A549 (cell line): Measurements from ENCODE around the gene XIAP. TPM values are rescaled to one million over a fixed set of nuclear protein-coding genes. Genes with fewer than 3 reads are reported as not detected.

Experiments used
- ATAC-seq, 2 experiments: fragments of 200-7000 bp in 1 of 2; fragments of >200 bp in 1 of 2; cut with Nextera tagmentation in 1 of 2; cut with Tn5 transposase in 1 of 2; 3 replicates each; pipeline versions ENCODE4 v1.8.0 to v1.9.1; 2018 to 2020; ENCODE audit warnings: mild to moderate bottlenecking in 1 of 2, moderate library complexity in 1 of 2
- CTCF ChIA-PET: fragments of 300-600 bp; sonication (Branson Sonifier 250); formaldehyde crosslinking; extraction: SDS; loops from one replicate; lab custom pipeline; 2021; ENCODE audit warnings: antibody characterized with exemption, inconsistent platforms; lab: Yijun Ruan, JAX
- POLR2A ChIA-PET: fragments of 350-600 bp; formaldehyde crosslinking; extraction: SDS; loops from one replicate; lab custom pipeline; 2021; ENCODE audit warnings: antibody characterized with exemption, inconsistent platforms; lab: Yijun Ruan, JAX
- DNase-seq, 2 experiments: peaks; one replicate each; pipeline versions ENCODE4 v3.0.0 to v3.0.0-alpha.2; 2011 to 2016; ENCODE audit warnings: low read depth in 1 of 2, low spot score in 1 of 2
- FAIRE-seq: peaks from 2 replicates; lab custom pipeline; 2011; peaks lifted over from hg19 to GRCh38; lab: Jason Lieb, UNC
- H3K27ac ChIP-seq, 2 experiments: fragments of >200 bp; sonication (Bioruptor Twin); formaldehyde crosslinking; 3 replicates each; pipeline ENCODE4 v1.5.1; 2016 to 2017
- H3K4me1 ChIP-seq: fragments of >200 bp; sonication (Bioruptor Twin); formaldehyde crosslinking; 3 replicates; pipeline ENCODE4 v1.6.1; 2016
- H3K4me2 ChIP-seq: fragments of >200 bp; sonication (Bioruptor Twin); formaldehyde crosslinking; 3 replicates; pipeline ENCODE4 v1.6.1; 2016
- H3K4me3 ChIP-seq: fragments of >200 bp; sonication (Bioruptor Twin); formaldehyde crosslinking; 3 replicates; pipeline ENCODE4 v1.5.1; 2016
- H3K9me3 ChIP-seq: fragments of >200 bp; sonication (Bioruptor Twin); formaldehyde crosslinking; 3 replicates; pipeline ENCODE4 v1.6.1; 2016
- CBX2 ChIP-seq: fragments of 200-600 bp; sonication (generic); IDR thresholded peaks from 2 replicates; pipeline ENCODE4 v1.6.1; 2016; ENCODE audit warnings: low read depth, mild to moderate bottlenecking, borderline replicate concordance
- CBX8 ChIP-seq: fragments of 200-600 bp; sonication (generic); IDR thresholded peaks from 2 replicates; pipeline ENCODE4 v1.6.1; 2016
- CHD4 ChIP-seq: fragments of 200-600 bp; sonication (generic); IDR thresholded peaks from 2 replicates; pipeline ENCODE4 v1.6.1; 2016; ENCODE audit warnings: antibody characterized with exemption, mild to moderate bottlenecking, borderline replicate concordance
- FOSB ChIP-seq: fragments of 250-450 bp; sonication (Bioruptor Pico); IDR thresholded peaks from 2 replicates; pipeline ENCODE4 v1.5.0; 2020; ENCODE audit warnings: mild to moderate bottlenecking, moderate library complexity
- FOXS1 ChIP-seq: fragments of 250-450 bp; sonication (Bioruptor Pico); IDR thresholded peaks from 2 replicates; pipeline ENCODE4 v1.5.0; 2020; ENCODE audit warnings: mild to moderate bottlenecking, moderate library complexity
- GATA3 ChIP-seq: IDR thresholded peaks from 2 replicates; pipeline ENCODE4 v1.6.1; 2012; ENCODE audit warnings: borderline replicate concordance
- HDAC2 ChIP-seq: fragments of 200-600 bp; sonication (generic); IDR thresholded peaks from 2 replicates; pipeline ENCODE4 v1.6.1; 2016
- HOXA7 ChIP-seq: fragments of 250-450 bp; sonication (Bioruptor Pico); IDR thresholded peaks from 2 replicates; pipeline ENCODE4 v1.5.0; 2020; ENCODE audit warnings: mild to moderate bottlenecking, moderate library complexity
- HOXB5 ChIP-seq: fragments of 250-450 bp; sonication (Bioruptor Pico); IDR thresholded peaks from 2 replicates; pipeline ENCODE4 v1.5.0; 2020; ENCODE audit warnings: mild to moderate bottlenecking, moderate library complexity
- JUNB ChIP-seq: fragments of >200 bp; sonication (Bioruptor Twin); formaldehyde crosslinking; IDR thresholded peaks from 2 replicates; pipeline ENCODE4 v1.6.1; 2016
- MAZ ChIP-seq: fragments of 150-350 bp; IDR thresholded peaks from 2 replicates; pipeline ENCODE4 v1.6.1; 2014; ENCODE audit warnings: antibody characterized with exemption, low read depth, low read length, borderline replicate concordance
- NPAS2 ChIP-seq: fragments of 250-450 bp; sonication (Bioruptor Pico); IDR thresholded peaks from 2 replicates; pipeline ENCODE4 v1.8.0; 2022; ENCODE audit warnings: mild to moderate bottlenecking, moderate library complexity, borderline replicate concordance
- NR3C1 ChIP-seq: fragments of >200 bp; sonication (Bioruptor Twin); formaldehyde crosslinking; IDR thresholded peaks from 3 replicates; pipeline ENCODE4 v1.6.1; 2017
- RAD21 ChIP-seq, 2 experiments: fragments of >200 bp in 1 of 2; sonication (Bioruptor Twin) in 1 of 2; formaldehyde crosslinking in 1 of 2; IDR thresholded peaks in 1 of 2; conservative IDR thresholded peaks in 1 of 2; 2 replicates in 1 of 2; 3 replicates in 1 of 2; pipeline ENCODE4 v1.6.1; 2012 to 2018; ENCODE audit warnings: inconsistent platforms in 1 of 2
- RFX5 ChIP-seq: fragments of 450-650 bp; IDR thresholded peaks from 2 replicates; pipeline ENCODE4 v1.7.1; 2014; ENCODE audit warnings: antibody characterized with exemption, mild to moderate bottlenecking, moderate library complexity
- TFCP2L1 ChIP-seq: fragments of 250-450 bp; sonication (Bioruptor Pico); IDR thresholded peaks from 2 replicates; pipeline ENCODE4 v1.5.0; 2021; ENCODE audit warnings: mild to moderate bottlenecking
- ZFP36 ChIP-seq: fragments of 450-650 bp; IDR thresholded peaks from 2 replicates; pipeline ENCODE4 v1.6.1; 2014; ENCODE audit warnings: borderline replicate concordance; ENCODE audit not compliant: partially characterized antibody
- WGBS: methylation state at CpG from one replicate; pipeline ENCODE4 v1.1.6; 2017; ENCODE audit errors: missing lambda C conversion rate; 5-methylcytosine and 5-hydroxymethylcytosine counted together
- polyA plus RNA-seq, 4 experiments: library from polyadenylated mRNA; depleted of rRNA in 3 of 4; stranded (reverse); fragments of >200 nt; fragmentation: RNase III in 1 of 4; extraction: RNeasy Plus Mini Kit Qiagen cat#74134 plus additional on column Dnase treatment in 1 of 4; gene quantifications; 2 replicates in 3 of 4; 3 replicates in 1 of 4; pipeline ENCODE4 v1.2.3, GENCODE V29; 2011 to 2017
- TF ChIP-seq, protein P1 (sequence below): fragments of 200-600 bp; sonication (generic); IDR thresholded peaks from 2 replicates; pipeline ENCODE4 v1.6.1; 2016; ENCODE audit warnings: antibody characterized with exemption, mild to moderate bottlenecking, moderate library complexity
- TF ChIP-seq, protein P2 (sequence below): IDR thresholded peaks from 2 replicates; pipeline ENCODE4 v1.6.1; 2012
- TF ChIP-seq, protein P3 (sequence below): fragments of >200 bp; sonication (Bioruptor Twin); formaldehyde crosslinking; IDR thresholded peaks from 3 replicates; pipeline ENCODE4 v1.5.1; 2016
- TF ChIP-seq, protein P4 (sequence below): fragments of 250-450 bp; sonication (Bioruptor Pico); IDR thresholded peaks from 2 replicates; pipeline ENCODE4 v1.5.0; 2021; ENCODE audit warnings: mild to moderate bottlenecking, moderate library complexity, borderline replicate concordance

Gene XIAP
- polyA plus RNA-seq, 2 of the 4 experiments (the other 2 are of a cell fraction) = 42.9 to 44.1 TPM

DNA sequence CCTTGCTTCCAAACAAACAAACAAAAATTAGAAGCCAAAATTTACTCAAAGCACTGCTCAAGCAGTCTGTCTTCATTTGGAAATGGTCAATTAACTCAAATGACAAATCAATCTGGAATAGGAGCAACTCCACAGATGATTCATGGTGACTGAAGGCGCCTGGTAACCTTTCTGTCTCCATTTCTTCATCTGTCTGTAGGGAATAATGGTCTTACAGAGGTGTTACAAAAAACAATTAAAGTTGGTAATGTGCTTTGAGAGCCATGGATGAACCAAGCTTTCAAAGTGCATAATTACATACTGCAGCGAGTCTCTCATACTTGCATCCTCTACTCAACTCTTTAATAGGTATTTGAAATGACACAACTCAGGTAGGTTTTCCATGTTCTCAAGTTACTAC, 63.4 kb downstream of the XIAP start (continued):
- TF ChIP-seq, protein P1, sequence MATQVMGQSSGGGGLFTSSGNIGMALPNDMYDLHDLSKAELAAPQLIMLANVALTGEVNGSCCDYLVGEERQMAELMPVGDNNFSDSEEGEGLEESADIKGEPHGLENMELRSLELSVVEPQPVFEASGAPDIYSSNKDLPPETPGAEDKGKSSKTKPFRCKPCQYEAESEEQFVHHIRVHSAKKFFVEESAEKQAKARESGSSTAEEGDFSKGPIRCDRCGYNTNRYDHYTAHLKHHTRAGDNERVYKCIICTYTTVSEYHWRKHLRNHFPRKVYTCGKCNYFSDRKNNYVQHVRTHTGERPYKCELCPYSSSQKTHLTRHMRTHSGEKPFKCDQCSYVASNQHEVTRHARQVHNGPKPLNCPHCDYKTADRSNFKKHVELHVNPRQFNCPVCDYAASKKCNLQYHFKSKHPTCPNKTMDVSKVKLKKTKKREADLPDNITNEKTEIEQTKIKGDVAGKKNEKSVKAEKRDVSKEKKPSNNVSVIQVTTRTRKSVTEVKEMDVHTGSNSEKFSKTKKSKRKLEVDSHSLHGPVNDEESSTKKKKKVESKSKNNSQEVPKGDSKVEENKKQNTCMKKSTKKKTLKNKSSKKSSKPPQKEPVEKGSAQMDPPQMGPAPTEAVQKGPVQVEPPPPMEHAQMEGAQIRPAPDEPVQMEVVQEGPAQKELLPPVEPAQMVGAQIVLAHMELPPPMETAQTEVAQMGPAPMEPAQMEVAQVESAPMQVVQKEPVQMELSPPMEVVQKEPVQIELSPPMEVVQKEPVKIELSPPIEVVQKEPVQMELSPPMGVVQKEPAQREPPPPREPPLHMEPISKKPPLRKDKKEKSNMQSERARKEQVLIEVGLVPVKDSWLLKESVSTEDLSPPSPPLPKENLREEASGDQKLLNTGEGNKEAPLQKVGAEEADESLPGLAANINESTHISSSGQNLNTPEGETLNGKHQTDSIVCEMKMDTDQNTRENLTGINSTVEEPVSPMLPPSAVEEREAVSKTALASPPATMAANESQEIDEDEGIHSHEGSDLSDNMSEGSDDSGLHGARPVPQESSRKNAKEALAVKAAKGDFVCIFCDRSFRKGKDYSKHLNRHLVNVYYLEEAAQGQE = no peak
- TF ChIP-seq HOXB5 (CRISPR knock-in tag) = no peak
- no peak for TF ChIP-seq TFCP2L1 (CRISPR knock-in tag)

DNA sequence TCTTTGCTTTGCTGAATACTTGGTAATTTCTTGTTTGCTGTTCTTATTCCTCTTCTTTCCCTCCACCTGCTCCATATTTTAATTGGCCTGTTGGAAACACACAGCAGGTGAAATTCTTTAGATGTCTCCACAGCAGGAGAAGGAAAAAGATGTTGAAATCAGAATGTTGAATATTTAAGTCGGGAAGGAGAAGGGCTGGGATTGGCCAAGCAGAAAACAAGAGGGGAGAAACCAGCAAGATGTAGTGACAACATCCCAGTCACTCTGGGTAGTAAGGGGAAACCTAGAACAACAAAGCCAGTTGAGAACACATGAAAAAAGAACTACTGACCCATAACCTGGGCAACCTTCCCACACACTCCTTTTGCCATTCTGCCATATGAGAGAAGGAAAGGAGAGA, 64.3 kb downstream of the XIAP start:
- FAIRE-seq = no peak
- ChIA-PET POLR2A (no interaction called here), CTCF (no interaction called here)
- 37% methylated on average over 1 of the region's 1 CpG for WGBS
- DNase-seq = no peak
- Histone ChIP-seq H3K9me3 (no peaks in the 10 kb centered on the region), H3K27ac (no peak overlapping the region), H3K4me2 (no peak overlapping the region), H3K4me1 (peaks cover 11% of the 10 kb centered on the region; the same call in 2 of the 3 replicates), H3K4me3 (no peak overlapping the region)
- ATAC-seq = no peak
- no peak for TF ChIP-seq CHD4
- TF ChIP-seq, protein P2, sequence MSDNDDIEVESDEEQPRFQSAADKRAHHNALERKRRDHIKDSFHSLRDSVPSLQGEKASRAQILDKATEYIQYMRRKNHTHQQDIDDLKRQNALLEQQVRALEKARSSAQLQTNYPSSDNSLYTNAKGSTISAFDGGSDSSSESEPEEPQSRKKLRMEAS = no peak
- TF ChIP-seq CBX8 = no peak
- no peak for TF ChIP-seq NPAS2 (CRISPR knock-in tag)
- TF ChIP-seq ZFP36 = no peak
- no peak for TF ChIP-seq JUNB
- no peak for TF ChIP-seq HOXA7 (CRISPR knock-in tag)
- TF ChIP-seq RFX5 = no peak
- no peak for TF ChIP-seq FOXS1 (CRISPR knock-in tag)
- TF ChIP-seq NR3C1 = no peak
- TF ChIP-seq, protein P3, sequence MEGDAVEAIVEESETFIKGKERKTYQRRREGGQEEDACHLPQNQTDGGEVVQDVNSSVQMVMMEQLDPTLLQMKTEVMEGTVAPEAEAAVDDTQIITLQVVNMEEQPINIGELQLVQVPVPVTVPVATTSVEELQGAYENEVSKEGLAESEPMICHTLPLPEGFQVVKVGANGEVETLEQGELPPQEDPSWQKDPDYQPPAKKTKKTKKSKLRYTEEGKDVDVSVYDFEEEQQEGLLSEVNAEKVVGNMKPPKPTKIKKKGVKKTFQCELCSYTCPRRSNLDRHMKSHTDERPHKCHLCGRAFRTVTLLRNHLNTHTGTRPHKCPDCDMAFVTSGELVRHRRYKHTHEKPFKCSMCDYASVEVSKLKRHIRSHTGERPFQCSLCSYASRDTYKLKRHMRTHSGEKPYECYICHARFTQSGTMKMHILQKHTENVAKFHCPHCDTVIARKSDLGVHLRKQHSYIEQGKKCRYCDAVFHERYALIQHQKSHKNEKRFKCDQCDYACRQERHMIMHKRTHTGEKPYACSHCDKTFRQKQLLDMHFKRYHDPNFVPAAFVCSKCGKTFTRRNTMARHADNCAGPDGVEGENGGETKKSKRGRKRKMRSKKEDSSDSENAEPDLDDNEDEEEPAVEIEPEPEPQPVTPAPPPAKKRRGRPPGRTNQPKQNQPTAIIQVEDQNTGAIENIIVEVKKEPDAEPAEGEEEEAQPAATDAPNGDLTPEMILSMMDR = no peak
- TF ChIP-seq HDAC2 = no peak
- TF ChIP-seq GATA3 = no peak
- no peak for TF ChIP-seq FOSB (CRISPR knock-in tag)

DNA sequence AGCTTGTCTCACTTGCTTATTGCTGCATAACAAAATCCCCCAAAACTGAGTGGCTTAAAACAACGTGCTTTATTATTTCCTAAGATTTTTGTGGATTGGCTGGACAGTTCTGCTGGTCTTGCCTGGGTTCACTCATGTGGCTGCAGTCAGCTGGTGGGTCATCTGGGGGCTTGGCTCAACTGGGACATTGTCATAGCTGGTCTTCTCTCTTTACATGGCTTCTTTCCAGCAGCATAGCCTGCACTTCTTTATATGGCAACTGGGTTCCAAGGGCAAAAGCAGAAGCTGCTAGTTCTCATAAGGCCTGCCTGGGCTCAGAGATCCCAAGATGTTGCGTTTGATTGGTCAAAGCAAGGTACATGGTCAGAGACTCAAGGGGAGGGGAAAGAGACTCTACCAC, 68.0 kb downstream of the XIAP start:
- H3K4me3 ChIP-seq = no peak overlapping the region
- ChIA-PET POLR2A (no interaction called here), CTCF (interaction anchor here (0.9 kb wide), 1 partner anchor 94 kb away, joined by 4 read pairs; no protein-coding TSS in a partner anchor)
- no peak overlapping the region for H3K27ac ChIP-seq
- FAIRE-seq = no peak
- no peak for ATAC-seq
- WGBS = 48% methylated on average over 2 of the region's 2 CpGs
- no peaks in the 10 kb centered on the region for H3K4me1 ChIP-seq
- DNase-seq = no peak
- H3K9me3 ChIP-seq = peaks cover 8% of the 10 kb centered on the region; the same call in 2 of the 3 replicates
- no peak overlapping the region for H3K4me2 ChIP-seq
- TF ChIP-seq, protein P3 = no peak
- TF ChIP-seq FOXS1 (CRISPR knock-in tag) (no peak), NR3C1 (no peak), MAZ (no peak), CBX2 (no peak), RAD21 (conservative IDR thresholded peaks at IDR 0.05 in 1 of 2, IDR thresholded peaks at IDR 0.05 in 1 of 2) (no peak)
- TF ChIP-seq, protein P4, sequence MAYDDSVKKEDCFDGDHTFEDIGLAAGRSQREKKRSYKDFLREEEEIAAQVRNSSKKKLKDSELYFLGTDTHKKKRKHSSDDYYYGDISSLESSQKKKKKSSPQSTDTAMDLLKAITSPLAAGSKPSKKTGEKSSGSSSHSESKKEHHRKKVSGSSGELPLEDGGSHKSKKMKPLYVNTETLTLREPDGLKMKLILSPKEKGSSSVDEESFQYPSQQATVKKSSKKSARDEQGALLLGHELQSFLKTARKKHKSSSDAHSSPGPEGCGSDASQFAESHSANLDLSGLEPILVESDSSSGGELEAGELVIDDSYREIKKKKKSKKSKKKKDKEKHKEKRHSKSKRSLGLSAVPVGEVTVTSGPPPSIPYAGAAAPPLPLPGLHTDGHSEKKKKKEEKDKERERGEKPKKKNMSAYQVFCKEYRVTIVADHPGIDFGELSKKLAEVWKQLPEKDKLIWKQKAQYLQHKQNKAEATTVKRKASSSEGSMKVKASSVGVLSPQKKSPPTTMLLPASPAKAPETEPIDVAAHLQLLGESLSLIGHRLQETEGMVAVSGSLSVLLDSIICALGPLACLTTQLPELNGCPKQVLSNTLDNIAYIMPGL (CRISPR knock-in tag) = no peak
- TF ChIP-seq, protein P1 = no peak
